Measurements from ENCODE around the gene UBE2J1. TPM values are rescaled to one million over a fixed set of nuclear protein-coding genes. Genes with fewer than 3 reads are reported as not detected.

The UBE2J1 gene
- total RNA-seq, 1 experiment from 2014 or later: 22.4 TPM

DNA sequence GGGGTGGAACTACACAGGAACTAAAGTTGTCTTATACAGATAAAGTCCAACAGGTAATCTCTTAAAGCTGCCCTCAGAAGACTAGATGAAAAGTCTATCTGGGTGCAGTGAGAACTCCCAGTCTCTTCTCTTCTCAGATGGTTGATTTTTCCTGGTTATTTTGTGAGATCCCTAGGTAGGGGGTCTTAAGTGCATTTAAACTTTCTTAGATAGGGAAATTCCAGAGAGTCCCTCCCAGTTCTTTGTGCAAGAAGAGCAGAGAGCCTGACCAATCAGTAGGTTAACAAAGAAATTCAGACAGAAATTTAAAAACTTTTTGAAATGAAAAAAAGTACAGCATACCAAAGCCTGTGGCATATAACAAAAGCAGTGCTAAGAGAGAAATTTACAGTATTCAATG is 35.5 kb downstream of the UBE2J1 start:
- H3K27me3 ChIP-seq (ENCODE audit: low read length): no peaks in the 10 kb centered on the region
- no peaks in the 10 kb centered on the region for H3K36me3 ChIP-seq (ENCODE audit: low read depth, low read length)
- intact Hi-C loops (cut with micrococcal nuclease): no loop called here
- no peaks in the 10 kb centered on the region for H3K9me2 ChIP-seq (replicated peaks; ENCODE audit: low read length)
- no peaks in the 10 kb centered on the region for H3K79me2 ChIP-seq (ENCODE audit: low read length)
- H3K9me3 ChIP-seq (ENCODE audit: low read length): no peaks in the 10 kb centered on the region
- no peaks in the 10 kb centered on the region for H3F3A ChIP-seq (ENCODE audit: low read length, unreplicated experiment)
- no peak overlapping the region for H2AFZ ChIP-seq (ENCODE audit: low read length)
- H3K27ac ChIP-seq (ENCODE audit: low read length): no peak overlapping the region
- CTCF ChIA-PET: no interaction called here
- H3K9ac ChIP-seq (ENCODE audit: low read length): no peak overlapping the region
- no peak overlapping the region for H3K4me3 ChIP-seq (ENCODE audit: low read length)
- no peak for ATAC-seq
- TF ChIP-seq EZH2phosphoT487 (IDR thresholded peaks at IDR 0.05; ENCODE audit: borderline replicate concordance, low read length): no peak
- TF ChIP-seq EZH2 (IDR thresholded peaks at IDR 0.05; ENCODE audit: low read length, unreplicated experiment): no peak
- TF ChIP-seq, protein P1, sequence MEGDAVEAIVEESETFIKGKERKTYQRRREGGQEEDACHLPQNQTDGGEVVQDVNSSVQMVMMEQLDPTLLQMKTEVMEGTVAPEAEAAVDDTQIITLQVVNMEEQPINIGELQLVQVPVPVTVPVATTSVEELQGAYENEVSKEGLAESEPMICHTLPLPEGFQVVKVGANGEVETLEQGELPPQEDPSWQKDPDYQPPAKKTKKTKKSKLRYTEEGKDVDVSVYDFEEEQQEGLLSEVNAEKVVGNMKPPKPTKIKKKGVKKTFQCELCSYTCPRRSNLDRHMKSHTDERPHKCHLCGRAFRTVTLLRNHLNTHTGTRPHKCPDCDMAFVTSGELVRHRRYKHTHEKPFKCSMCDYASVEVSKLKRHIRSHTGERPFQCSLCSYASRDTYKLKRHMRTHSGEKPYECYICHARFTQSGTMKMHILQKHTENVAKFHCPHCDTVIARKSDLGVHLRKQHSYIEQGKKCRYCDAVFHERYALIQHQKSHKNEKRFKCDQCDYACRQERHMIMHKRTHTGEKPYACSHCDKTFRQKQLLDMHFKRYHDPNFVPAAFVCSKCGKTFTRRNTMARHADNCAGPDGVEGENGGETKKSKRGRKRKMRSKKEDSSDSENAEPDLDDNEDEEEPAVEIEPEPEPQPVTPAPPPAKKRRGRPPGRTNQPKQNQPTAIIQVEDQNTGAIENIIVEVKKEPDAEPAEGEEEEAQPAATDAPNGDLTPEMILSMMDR (conservative IDR thresholded peaks at IDR 0.05; ENCODE audit: low read depth, low read length): no peak
- DNase-seq: no peak
- no peaks in the 10 kb centered on the region for H4K20me1 ChIP-seq (ENCODE audit: low read length)
- POLR2A ChIA-PET (ENCODE audit: unreplicated experiment): no interaction called here
- peaks cover 14% of the 10 kb centered on the region for H3K4me1 ChIP-seq (ENCODE audit: insufficient read depth, low read length)
- BruUV-seq (replicated peaks): no TSS peak
- H3K4me2 ChIP-seq (ENCODE audit: low read length): no peak overlapping the region

DNA sequence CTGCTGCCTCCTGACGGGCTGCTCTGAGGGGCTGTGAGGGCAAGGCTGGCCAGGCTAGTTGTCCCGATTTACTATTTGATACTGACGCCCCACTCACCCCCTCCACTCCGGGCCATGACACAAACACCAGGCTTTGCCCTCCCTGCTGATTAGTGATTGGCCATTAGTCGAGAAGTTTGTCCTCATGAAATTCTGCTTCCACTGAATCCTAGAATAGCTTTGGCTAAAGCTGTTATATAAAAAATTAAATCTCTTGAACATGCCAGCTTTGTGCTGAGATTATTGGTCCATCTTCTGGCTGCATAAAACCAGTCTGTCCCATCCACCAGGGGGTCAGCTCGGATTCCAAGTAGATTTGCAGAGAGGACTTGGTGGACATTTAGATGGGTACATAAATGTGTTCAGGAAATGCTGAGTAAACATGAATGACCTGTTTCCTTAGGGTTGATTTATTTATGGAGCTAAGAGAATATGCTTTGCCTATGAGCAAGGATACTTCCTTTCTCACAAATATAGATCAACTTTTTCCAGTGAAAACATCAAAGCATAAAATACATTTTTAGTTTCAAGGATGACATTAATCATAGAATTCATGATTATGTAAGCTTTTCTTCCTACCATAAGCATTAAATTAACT is 37.2 kb downstream of the UBE2J1 start, which contains the start of gene GABRR2:
Gene GABRR2 (minus strand): TSS at position 51 of the 637 bp plus-strand sequence. CDS start 134 bp downstream, outside the sequence.
- Histone ChIP-seq H3K27ac (ENCODE audit: low read length) (no peak within 1 kb of the TSS), H3K4me1 (ENCODE audit: insufficient read depth, low read length) (peaks cover 28% of the 10 kb centered on the region), H3K9ac (ENCODE audit: low read length) (no peak within 1 kb of the TSS), H4K20me1 (ENCODE audit: low read length) (no peaks in the 10 kb centered on the region), H3K27me3 (ENCODE audit: low read length) (no peaks in the 10 kb centered on the region), H3K79me2 (ENCODE audit: low read length) (no peaks in the 10 kb centered on the region), H3K4me2 (ENCODE audit: low read length) (no peak within 1 kb of the TSS), H3K4me3 (ENCODE audit: low read length) (no peak within 1 kb of the TSS), H2AFZ (ENCODE audit: low read length) (no peak within 1 kb of the TSS), H3F3A (ENCODE audit: low read length, unreplicated experiment) (no peaks in the 10 kb centered on the region), H3K36me3 (ENCODE audit: low read depth, low read length) (no peaks in the 10 kb centered on the region), H3K9me2 (replicated peaks; ENCODE audit: low read length) (no peaks in the 10 kb centered on the region), H3K9me3 (ENCODE audit: low read length) (no peaks in the 10 kb centered on the region)
- TF ChIP-seq EZH2phosphoT487 (IDR thresholded peaks at IDR 0.05; ENCODE audit: borderline replicate concordance, low read length) (no peak), EZH2 (IDR thresholded peaks at IDR 0.05; ENCODE audit: low read length, unreplicated experiment) (no peak)
- TF ChIP-seq, protein P1 (conservative IDR thresholded peaks at IDR 0.05; ENCODE audit: low read depth, low read length): no peak
- no peak for DNase-seq
- CTCF ChIA-PET: no interaction called here
- intact Hi-C loops (cut with micrococcal nuclease): no loop called here
- no TSS peak for BruUV-seq (replicated peaks)
- no peak for ATAC-seq
- POLR2A ChIA-PET (ENCODE audit: unreplicated experiment): no interaction called here

DNA sequence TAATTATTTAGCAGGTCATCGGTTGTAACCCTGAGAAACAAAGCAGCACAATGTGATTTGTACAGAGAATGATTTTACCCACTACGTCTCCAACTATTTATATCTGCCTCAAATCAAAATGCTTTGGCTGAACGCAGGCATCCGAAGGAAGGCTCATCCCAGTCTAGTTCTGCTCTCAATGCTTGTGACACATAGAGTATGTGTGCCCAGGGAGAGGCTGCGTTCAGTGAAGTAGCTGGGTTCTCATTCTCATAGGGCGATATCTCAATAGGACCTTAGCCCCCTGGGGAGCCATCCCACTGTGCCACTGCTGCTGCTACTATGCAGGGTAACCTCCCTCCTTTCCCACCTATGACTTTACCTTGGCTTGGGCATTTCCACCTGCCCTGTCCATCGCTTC is 37.8 kb downstream of the UBE2J1 start:
- Histone ChIP-seq H3K27me3 (ENCODE audit: low read length) (no peaks in the 10 kb centered on the region), H3F3A (ENCODE audit: low read length, unreplicated experiment) (no peaks in the 10 kb centered on the region), H3K79me2 (ENCODE audit: low read length) (no peaks in the 10 kb centered on the region), H3K36me3 (ENCODE audit: low read depth, low read length) (no peaks in the 10 kb centered on the region), H4K20me1 (ENCODE audit: low read length) (no peaks in the 10 kb centered on the region), H3K9ac (ENCODE audit: low read length) (no peak overlapping the region), H2AFZ (ENCODE audit: low read length) (no peak overlapping the region), H3K9me3 (ENCODE audit: low read length) (no peaks in the 10 kb centered on the region), H3K9me2 (replicated peaks; ENCODE audit: low read length) (no peaks in the 10 kb centered on the region), H3K4me2 (ENCODE audit: low read length) (no peak overlapping the region), H3K27ac (ENCODE audit: low read length) (no peak overlapping the region), H3K4me3 (ENCODE audit: low read length) (no peak overlapping the region), H3K4me1 (ENCODE audit: insufficient read depth, low read length) (peaks cover 28% of the 10 kb centered on the region)
- CTCF ChIA-PET: no interaction called here
- no TSS peak for BruUV-seq (replicated peaks)
- intact Hi-C loops (cut with micrococcal nuclease): no loop called here
- POLR2A ChIA-PET (ENCODE audit: unreplicated experiment): no interaction called here
- TF ChIP-seq EZH2phosphoT487 (IDR thresholded peaks at IDR 0.05; ENCODE audit: borderline replicate concordance, low read length) (no peak), EZH2 (IDR thresholded peaks at IDR 0.05; ENCODE audit: low read length, unreplicated experiment) (no peak)
- TF ChIP-seq, protein P1 (conservative IDR thresholded peaks at IDR 0.05; ENCODE audit: low read depth, low read length): no peak
- no peak for DNase-seq
- no peak for ATAC-seq
